Small intestine (tissue), 7 donors: ENCODE results near the gene ATRN. TPM values are rescaled to one million over a fixed set of nuclear protein-coding genes. Genes with fewer than 3 reads are reported as not detected.

Source experiments
- DNase-seq, 2 donors: peaks; one replicate each; pipeline versions ENCODE4 v3.0.0 to v3.0.0-alpha.2; 2013
- FAIRE-seq: peaks from 2 replicates; lab custom pipeline; 2012; peaks lifted over from hg19 to GRCh38; lab: Jason Lieb, UNC
- H3K27ac ChIP-seq, 3 donors: one replicate each; pipeline ENCODE4 v1.5.1; 2013; ENCODE audit warnings: low read length in 2 of 3, mild to moderate bottlenecking in 2 of 3, control low read depth in 1 of 3, inconsistent platforms in 1 of 3, low read depth in 1 of 3, moderate library complexity in 1 of 3
- H3K27me3 ChIP-seq, 3 donors: one replicate each; pipeline ENCODE4 v1.6.1; 2013; ENCODE audit warnings: low read length in 3 of 3, inconsistent platforms in 1 of 3; ENCODE audit not compliant: control insufficient read depth in 3 of 3, insufficient read depth in 3 of 3
- H3K36me3 ChIP-seq, 3 donors: one replicate each; pipeline ENCODE4 v1.6.1; 2013; ENCODE audit warnings: low read length in 3 of 3, inconsistent platforms in 1 of 3, low read depth in 1 of 3, mild to moderate bottlenecking in 1 of 3, moderate library complexity in 1 of 3; ENCODE audit not compliant: control insufficient read depth in 3 of 3, insufficient read depth in 2 of 3
- H3K4me1 ChIP-seq, 3 donors: one replicate each; pipeline ENCODE4 v1.6.1; 2013; ENCODE audit warnings: low read length in 2 of 3, inconsistent platforms in 1 of 3, low read depth in 1 of 3, mild to moderate bottlenecking in 1 of 3, moderate library complexity in 1 of 3; ENCODE audit not compliant: control insufficient read depth in 3 of 3, insufficient read depth in 2 of 3
- H3K4me3 ChIP-seq, 3 donors: one replicate each; pipeline ENCODE4 v1.5.1; 2013; ENCODE audit warnings: low read length in 3 of 3, control low read depth in 1 of 3, inconsistent platforms in 1 of 3, low read depth in 1 of 3, mild to moderate bottlenecking in 1 of 3, moderate library complexity in 1 of 3
- H3K9me3 ChIP-seq, 2 donors: one replicate each; pipeline ENCODE4 v1.6.1; 2013; ENCODE audit warnings: low read depth in 1 of 2, low read length in 1 of 2; ENCODE audit not compliant: control insufficient read depth in 2 of 2, insufficient read depth in 1 of 2
- WGBS, 3 donors: extraction: QIAGEN DNeasy Blood & Tissue Kit; methylation state at CpG; one replicate each; pipeline ENCODE4 v1.1.7; 2013; 5-methylcytosine and 5-hydroxymethylcytosine counted together
- polyA plus RNA-seq, 4 donors: library from polyadenylated mRNA; stranded (reverse) in 3 of 4; unstranded in 1 of 4; fragments of 200-250 nt in 3 of 4; fragments of 120-200 nt in 1 of 4; gene quantifications; one replicate each; pipeline versions ENCODE4 v1.2.1 to v1.2.3, GENCODE V29; 2013
- donor health status: healthy with polysubstance abuse.
- donor health status: control.
- donor health status: control.
- donor health status: Bipolar disorder and iron deficiency.
- donor health status: healthy.

The ATRN gene
- polyA plus RNA-seq, 4 donors, result 11.4 to 126 (median 19.3) TPM

DNA sequence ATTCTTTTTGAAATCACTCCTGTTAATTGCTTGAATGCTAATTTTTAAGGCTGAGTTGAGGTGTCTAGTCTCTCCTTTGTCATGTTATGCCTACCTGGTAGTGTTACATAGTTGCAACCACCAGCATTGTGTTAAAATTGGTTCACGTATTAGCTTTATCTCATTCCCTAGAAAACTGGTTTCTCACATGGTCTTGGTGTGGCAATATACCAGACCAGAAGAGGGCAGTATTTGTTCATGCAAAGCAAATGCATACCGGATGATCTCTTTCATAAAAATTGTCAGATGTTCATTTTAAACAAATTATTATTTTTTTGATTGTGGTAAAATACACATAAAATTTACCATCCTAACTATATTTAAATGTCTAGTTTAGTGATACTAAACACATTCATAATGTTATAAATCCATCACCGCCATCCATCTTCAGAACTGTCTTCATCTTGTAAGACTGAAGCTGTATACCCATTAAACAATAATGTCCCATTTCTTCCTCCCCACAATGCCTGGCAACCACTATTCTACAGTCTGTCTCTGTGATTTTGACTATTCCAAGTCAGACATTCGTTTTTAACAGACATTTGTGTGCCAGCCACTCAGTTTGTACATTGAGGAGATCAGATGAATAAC is 92.8 kb downstream of the ATRN start:
- FAIRE-seq (no peak), DNase-seq (peak; percentile 31 to 54)
- Histone ChIP-seq H3K27me3 (no peaks in the 10 kb centered on the region), H3K36me3 (peaks cover 6 to 39% (median 18%) of the 10 kb centered on the region in 3 donors), H3K9me3 (no peaks in the 10 kb centered on the region), H3K4me3 (no peak overlapping the region), H3K27ac (no peak overlapping the region), H3K4me1 (no peaks in the 10 kb centered on the region)
- 58 to 70% (median 62%) methylated on average over 4 of the region's 4 CpGs for WGBS, 3 donors

- H3K27ac ChIP-seq, result no peak overlapping the region
- H3K27me3 ChIP-seq, result no peaks in the 10 kb centered on the region
- no peak for FAIRE-seq
These were observed 95.0 kb downstream of the ATRN start for GRCh38 chr20:3565851-3566250.

GRCh38 chr20:3572151-3572550 is 101.3 kb downstream of the ATRN start:
- Histone ChIP-seq H3K27ac (no peak overlapping the region), H3K36me3 (peaks cover 9 to 40% (median 9%) of the 10 kb centered on the region in 3 donors), H3K27me3 (no peaks in the 10 kb centered on the region), H3K4me1 (no peaks in the 10 kb centered on the region), H3K9me3 (no peaks in the 10 kb centered on the region), H3K4me3 (no peak overlapping the region)
- FAIRE-seq, result no peak
- WGBS, 3 donors, result 87 to 97% (median 87%) methylated on average over 1 of the region's 1 CpG
- no peak for DNase-seq

More at GRCh38 chr20:3565851-3566250, 95.0 kb downstream of the ATRN start:
- peaks cover 6 to 38% (median 15%) of the 10 kb centered on the region in 3 donors for H3K36me3 ChIP-seq
- H3K4me1 ChIP-seq, result no peaks in the 10 kb centered on the region
- no peak overlapping the region for H3K4me3 ChIP-seq
- WGBS, 3 donors, result 71 to 95% (median 94%) methylated on average over 2 of the region's 2 CpGs
- H3K9me3 ChIP-seq, result no peaks in the 10 kb centered on the region
- no peak for DNase-seq

DNA sequence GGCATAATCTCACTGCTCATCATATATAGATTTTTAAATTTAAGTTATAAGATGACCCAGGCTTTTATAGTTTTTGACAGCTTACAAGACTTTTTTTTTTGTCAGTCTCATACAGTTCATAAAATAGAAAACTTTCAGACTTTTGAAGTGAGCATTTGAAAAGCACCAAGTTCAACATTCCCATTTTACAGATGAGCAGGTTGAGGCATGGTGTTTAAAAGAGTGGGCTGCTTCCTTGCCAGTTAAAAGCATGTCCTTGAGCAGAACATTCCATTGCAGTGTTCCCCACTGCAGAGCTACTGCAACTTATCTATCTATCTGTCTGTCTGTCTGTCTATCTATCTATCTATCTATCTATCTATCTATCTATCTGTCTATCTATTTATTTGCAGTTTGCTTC is 105.5 kb downstream of the ATRN start:
- Histone ChIP-seq H3K4me3 (no peak overlapping the region), H3K36me3 (peaks cover 14 to 46% (median 19%) of the 10 kb centered on the region in 3 donors), H3K27ac (no peak overlapping the region), H3K9me3 (no peaks in the 10 kb centered on the region), H3K27me3 (no peaks in the 10 kb centered on the region), H3K4me1 (no peaks in the 10 kb centered on the region)
- DNase-seq, result no peak
- no peak for FAIRE-seq

- no peak overlapping the region for H3K27ac ChIP-seq
- H3K9me3 ChIP-seq, result no peaks in the 10 kb centered on the region
- peaks cover 14 to 51% (median 23%) of the 10 kb centered on the region in 3 donors for H3K36me3 ChIP-seq
- FAIRE-seq (no peak), DNase-seq (no peak)
- H3K27me3 ChIP-seq, result no peaks in the 10 kb centered on the region
- WGBS, 3 donors, result 98 to 100% (median 100%) methylated on average over 1 of the region's 1 CpG
- H3K4me1 ChIP-seq, result no peaks in the 10 kb centered on the region
- H3K4me3 ChIP-seq, result no peak overlapping the region
These were observed 106.5 kb downstream of the ATRN start for GRCh38 chr20:3577366-3577765.

DNA sequence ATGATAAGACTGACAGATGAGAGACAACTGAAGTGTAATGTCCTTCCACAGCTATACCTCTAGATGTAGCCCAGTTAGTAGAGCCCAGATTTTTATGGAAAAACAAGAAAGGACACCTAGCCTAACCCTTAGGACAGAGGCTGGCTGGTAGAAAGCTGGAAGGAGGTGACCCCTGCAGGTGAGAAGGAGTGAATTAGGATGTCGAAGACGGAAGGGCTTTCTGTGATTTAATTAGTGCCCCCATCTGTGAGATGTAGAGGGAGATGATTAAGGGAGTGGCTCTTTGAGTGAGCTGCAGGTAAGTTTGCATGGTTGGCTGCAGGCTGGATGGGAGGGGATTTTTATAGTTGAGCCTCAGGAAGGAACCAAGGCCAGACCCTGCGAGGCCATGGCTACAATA is 109.6 kb downstream of the ATRN start:
- Histone ChIP-seq H3K36me3 (peaks cover 8 to 47% (median 43%) of the 10 kb centered on the region in 3 donors), H3K4me1 (no peaks in the 10 kb centered on the region), H3K27me3 (no peaks in the 10 kb centered on the region), H3K4me3 (no peak overlapping the region), H3K27ac (no peak overlapping the region), H3K9me3 (no peaks in the 10 kb centered on the region)
- FAIRE-seq (no peak), DNase-seq (no peak)
- WGBS, 3 donors, result 93 to 97% (median 93%) methylated on average over 3 of the region's 3 CpGs

- H3K36me3 ChIP-seq, result peaks cover 3 to 36% (median 31%) of the 10 kb centered on the region in 3 donors
- H3K9me3 ChIP-seq, result no peaks in the 10 kb centered on the region
- 84 to 99% (median 86%) methylated on average over 7 of the region's 7 CpGs for WGBS, 3 donors
- no peak overlapping the region for H3K27ac ChIP-seq
- H3K4me3 ChIP-seq, result no peak overlapping the region
- H3K4me1 ChIP-seq, result no peaks in the 10 kb centered on the region
- no peak for FAIRE-seq
- H3K27me3 ChIP-seq, result no peaks in the 10 kb centered on the region
- no peak for DNase-seq
These were observed 112.9 kb downstream of the ATRN start for GRCh38 chr20:3583765-3584164.

DNA sequence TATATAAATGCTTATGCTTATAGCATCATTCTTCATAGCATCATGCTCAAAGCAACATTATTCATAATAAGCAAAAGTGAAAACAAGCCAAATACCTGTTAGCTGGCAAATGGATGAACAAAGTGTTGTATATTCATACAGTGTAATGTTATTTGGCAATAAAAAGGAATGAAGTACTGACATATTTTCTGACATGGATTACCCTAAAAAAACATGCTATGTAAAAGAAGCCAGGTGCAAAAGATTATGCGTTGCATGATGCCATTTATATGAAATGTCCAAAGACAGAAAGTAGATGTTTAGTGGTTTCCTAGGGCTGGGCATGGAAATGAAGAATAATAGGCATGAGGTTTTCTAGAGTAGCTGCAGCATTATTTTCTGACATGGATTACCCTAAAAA is 115.3 kb downstream of the ATRN start:
- Histone ChIP-seq H3K4me3 (no peak overlapping the region), H3K9me3 (no peaks in the 10 kb centered on the region), H3K4me1 (no peaks in the 10 kb centered on the region), H3K27ac (no peak overlapping the region), H3K27me3 (no peaks in the 10 kb centered on the region), H3K36me3 (peaks cover 3 to 36% (median 28%) of the 10 kb centered on the region in 3 donors)
- DNase-seq (no peak), FAIRE-seq (no peak)
- 90 to 98% (median 97%) methylated on average over 1 of the region's 1 CpG for WGBS, 3 donors

GRCh38 chr20:3590164-3590563 is 119.3 kb downstream of the ATRN start:
- FAIRE-seq (no peak), DNase-seq (no peak)
- WGBS, 3 donors, result 100% methylated on average over 1 of the region's 1 CpG
- no peaks in the 10 kb centered on the region for H3K4me1 ChIP-seq
- H3K4me3 ChIP-seq, result no peak overlapping the region
- no peaks in the 10 kb centered on the region for H3K9me3 ChIP-seq
- H3K36me3 ChIP-seq, result peaks cover 13 to 38% (median 17%) of the 10 kb centered on the region in 3 donors
- H3K27ac ChIP-seq, result no peak overlapping the region
- no peaks in the 10 kb centered on the region for H3K27me3 ChIP-seq
